Neural cell (in vitro differentiated cells): ENCODE measurements around the gene FAF1. TPM values are rescaled to one million over a fixed set of nuclear protein-coding genes. Genes with fewer than 3 reads are reported as not detected.

Source experiments
- H2AFZ ChIP-seq: fragments of 200-600, 300-800 bp; sonication (generic), shearing (Covaris generic); 2 replicates; pipeline ENCODE4 v1.6.0; 2014; ENCODE audit warnings: low read depth, mild to moderate bottlenecking, antibody characterized with exemption, low read length, moderate library complexity
- H3F3A ChIP-seq: fragments of 200-600 bp; shearing (Covaris generic); 2 replicates; pipeline ENCODE4 v1.6.1; 2016; ENCODE audit warnings: mild to moderate bottlenecking, moderate library complexity, mixed read lengths, antibody characterized with exemption, low read length; ENCODE audit not compliant: insufficient read depth, poor library complexity, severe bottlenecking
- H3K27ac ChIP-seq: fragments of 200-600, 300-800 bp; sonication (generic), shearing (Covaris generic); 2 replicates; pipeline ENCODE4 v1.5.1; 2014; ENCODE audit warnings: mild to moderate bottlenecking, low read length, moderate library complexity
- H3K27me3 ChIP-seq: fragments of 300-800, 200-600 bp; sonication (generic), shearing (Covaris generic); 2 replicates; pipeline ENCODE4 v1.6.0; 2014; ENCODE audit warnings: mild to moderate bottlenecking, low read depth, low read length, moderate library complexity; ENCODE audit not compliant: insufficient read depth
- H3K36me3 ChIP-seq: fragments of 300-800, 200-600 bp; sonication (generic), shearing (Covaris generic); 2 replicates; pipeline ENCODE4 v1.5.1; 2014; ENCODE audit warnings: mild to moderate bottlenecking, antibody characterized with exemption, low read length, moderate library complexity; ENCODE audit not compliant: insufficient read depth
- H3K4me2 ChIP-seq: fragments of 300-800, 200-600 bp; sonication (generic), shearing (Covaris generic); 2 replicates; pipeline ENCODE4 v1.6.0; 2014; ENCODE audit warnings: mild to moderate bottlenecking, low read length
- H3K4me3 ChIP-seq: fragments of 300-800, 200-600 bp; sonication (generic), shearing (Covaris generic); 2 replicates; pipeline ENCODE4 v1.5.1; 2014; ENCODE audit warnings: mild to moderate bottlenecking, low read length, moderate library complexity
- H3K79me2 ChIP-seq: fragments of 200-600 bp; shearing (Covaris generic); replicated peaks from 2 replicates; pipeline ENCODE4 v1.6.0; 2014; ENCODE audit warnings: mild to moderate bottlenecking, low read length, moderate library complexity; ENCODE audit not compliant: insufficient read depth
- H3K9ac ChIP-seq: fragments of 300-800, 200-600 bp; sonication (generic), shearing (Covaris generic); 2 replicates; pipeline ENCODE4 v1.6.1; 2016; ENCODE audit warnings: mild to moderate bottlenecking, low read length, mixed read lengths
- H3K9me2 ChIP-seq: fragments of 200-600 bp; shearing (Covaris generic); 2 replicates; pipeline ENCODE4 v1.6.1; 2016; ENCODE audit warnings: mild to moderate bottlenecking, low read length, mixed read lengths; ENCODE audit not compliant: insufficient read depth
- H3K9me3 ChIP-seq: fragments of 200-600, 300-800 bp; sonication (generic), shearing (Covaris generic); 2 replicates; pipeline ENCODE4 v1.6.1; 2016; ENCODE audit warnings: mild to moderate bottlenecking, mixed run types, low read length, moderate library complexity, mixed read lengths
- H4K20me1 ChIP-seq: fragments of 200-600 bp; shearing (Covaris generic); 2 replicates; pipeline ENCODE4 v1.6.1; 2016; ENCODE audit warnings: mild to moderate bottlenecking, mixed run types; ENCODE audit not compliant: insufficient read depth
- CTCF ChIP-seq: fragments of 450-650 bp; IDR thresholded peaks from 2 replicates; pipeline ENCODE4 v1.5.1; 2014; ENCODE audit warnings: antibody characterized with exemption, mild to moderate bottlenecking, moderate library complexity; ENCODE audit not compliant: poor library complexity, severe bottlenecking
- EP300 ChIP-seq: fragments of 450-650 bp; conservative IDR thresholded peaks from 2 replicates; pipeline ENCODE4 v1.6.1; 2014; ENCODE audit warnings: antibody characterized with exemption, mild to moderate bottlenecking, moderate library complexity; ENCODE audit not compliant: poor library complexity, severe bottlenecking
- EZH2 ChIP-seq: fragments of 200-600, 300-800 bp; shearing (Covaris generic), sonication (generic); IDR thresholded peaks from 2 replicates; pipeline ENCODE4 v1.6.1; 2014; ENCODE audit warnings: antibody characterized with exemption, low read length, borderline replicate concordance, mild to moderate bottlenecking; ENCODE audit not compliant: insufficient read depth, poor library complexity, severe bottlenecking
- MXI1 ChIP-seq: fragments of 450-650 bp; conservative IDR thresholded peaks from 2 replicates; pipeline ENCODE4 v1.6.1; 2014; ENCODE audit warnings: antibody characterized with exemption, mild to moderate bottlenecking; ENCODE audit not compliant: poor library complexity, severe bottlenecking
- POLR2AphosphoS5 ChIP-seq: IDR thresholded peaks from 2 replicates; pipeline ENCODE4 v1.6.1; 2012
- RAD21 ChIP-seq: fragments of 450-650 bp; conservative IDR thresholded peaks from 2 replicates; pipeline ENCODE4 v1.6.1; 2014; ENCODE audit warnings: antibody characterized with exemption, mild to moderate bottlenecking, moderate library complexity
- REST ChIP-seq: IDR thresholded peaks from 2 replicates; pipeline ENCODE4 v1.6.1; 2012; ENCODE audit warnings: borderline replicate concordance
- SMC3 ChIP-seq: fragments of 450-650 bp; conservative IDR thresholded peaks from 2 replicates; pipeline ENCODE4 v1.6.1; 2014; ENCODE audit warnings: antibody characterized with exemption, mild to moderate bottlenecking, moderate library complexity; ENCODE audit not compliant: poor library complexity
- TAF1 ChIP-seq: IDR thresholded peaks from 2 replicates; pipeline ENCODE4 v1.6.1; 2012; ENCODE audit warnings: low read depth
- polyA plus RNA-seq: library from polyadenylated mRNA; depleted of rRNA; stranded (reverse); fragments of >200 nt; gene quantifications from 2 replicates; pipeline ENCODE4 v1.2.3, GENCODE V29; 2014

FAF1 gene
- polyA plus RNA-seq, 1 donor from 2014 or later: 52.1 TPM

GRCh38 chr1:50710099-50710498, 250.0 kb downstream of the FAF1 start:
- Histone ChIP-seq H3K27ac (no peak overlapping the region), H3K9ac (no peak overlapping the region)

GRCh38 chr1:50707824-50708223, 252.2 kb downstream of the FAF1 start:
- H3K27me3 ChIP-seq: no peaks in the 10 kb centered on the region
- H3K9ac ChIP-seq: no peak overlapping the region
- no peak for TF ChIP-seq MXI1
- TF ChIP-seq RAD21: no peak
- TF ChIP-seq CTCF: no peak
- TF ChIP-seq POLR2AphosphoS5: no peak
- TF ChIP-seq EP300: no peak
- TF ChIP-seq SMC3: no peak
- TF ChIP-seq EZH2: no peak
- no peak for TF ChIP-seq REST
- TF ChIP-seq TAF1: no peak
- H3K4me2 ChIP-seq: no peak overlapping the region
- H3F3A ChIP-seq: no peaks in the 10 kb centered on the region
- H3K79me2 ChIP-seq: no peaks in the 10 kb centered on the region
- no peaks in the 10 kb centered on the region for H3K36me3 ChIP-seq
- no peaks in the 10 kb centered on the region for H3K9me2 ChIP-seq
- H3K4me3 ChIP-seq: no peak overlapping the region
- no peak overlapping the region for H3K27ac ChIP-seq
- no peak overlapping the region for H2AFZ ChIP-seq
- H4K20me1 ChIP-seq: no peaks in the 10 kb centered on the region
- H3K9me3 ChIP-seq: no peaks in the 10 kb centered on the region

More at GRCh38 chr1:50710099-50710498, 250.0 kb downstream of the FAF1 start:
- Histone ChIP-seq H3K9me2 (no peaks in the 10 kb centered on the region), H3K9me3 (no peaks in the 10 kb centered on the region), H3K4me3 (no peak overlapping the region), H3K79me2 (no peaks in the 10 kb centered on the region), H3K27me3 (no peaks in the 10 kb centered on the region), H3K4me2 (no peak overlapping the region), H3F3A (no peaks in the 10 kb centered on the region), H2AFZ (no peak overlapping the region), H4K20me1 (no peaks in the 10 kb centered on the region), H3K36me3 (no peaks in the 10 kb centered on the region)
- TF ChIP-seq POLR2AphosphoS5 (no peak), RAD21 (no peak), SMC3 (no peak), MXI1 (no peak), REST (no peak), EP300 (no peak)
